HS-27A (cell line): ENCODE measurements around the gene TNFRSF8.

Experiments used
- DNase-seq: peaks from one replicate; pipeline ENCODE4 v3.0.0-alpha.2; 2012; ENCODE audit warnings: low read depth, missing footprints

The TNFRSF8 gene

DNA sequence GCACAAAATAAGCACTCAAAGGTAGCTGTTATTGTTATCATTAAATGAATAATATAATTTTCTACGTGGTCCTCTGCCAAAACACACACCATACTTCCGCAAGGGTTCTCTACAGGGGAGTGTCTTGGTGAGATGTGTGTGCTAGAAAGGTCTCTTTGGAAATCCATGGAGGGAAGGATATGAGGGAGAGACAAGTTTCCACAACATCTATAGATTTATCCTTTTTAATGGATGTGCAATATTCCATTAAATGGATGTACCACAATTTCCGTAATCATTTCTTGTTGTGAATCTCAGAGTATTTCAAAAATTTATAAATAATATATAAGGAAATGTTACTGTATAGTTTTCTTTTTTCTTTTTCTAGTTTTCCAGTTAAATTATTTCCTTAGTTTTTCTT, 2.6 kb upstream of the TNFRSF8 start:
- DNase-seq: no peak

DNA sequence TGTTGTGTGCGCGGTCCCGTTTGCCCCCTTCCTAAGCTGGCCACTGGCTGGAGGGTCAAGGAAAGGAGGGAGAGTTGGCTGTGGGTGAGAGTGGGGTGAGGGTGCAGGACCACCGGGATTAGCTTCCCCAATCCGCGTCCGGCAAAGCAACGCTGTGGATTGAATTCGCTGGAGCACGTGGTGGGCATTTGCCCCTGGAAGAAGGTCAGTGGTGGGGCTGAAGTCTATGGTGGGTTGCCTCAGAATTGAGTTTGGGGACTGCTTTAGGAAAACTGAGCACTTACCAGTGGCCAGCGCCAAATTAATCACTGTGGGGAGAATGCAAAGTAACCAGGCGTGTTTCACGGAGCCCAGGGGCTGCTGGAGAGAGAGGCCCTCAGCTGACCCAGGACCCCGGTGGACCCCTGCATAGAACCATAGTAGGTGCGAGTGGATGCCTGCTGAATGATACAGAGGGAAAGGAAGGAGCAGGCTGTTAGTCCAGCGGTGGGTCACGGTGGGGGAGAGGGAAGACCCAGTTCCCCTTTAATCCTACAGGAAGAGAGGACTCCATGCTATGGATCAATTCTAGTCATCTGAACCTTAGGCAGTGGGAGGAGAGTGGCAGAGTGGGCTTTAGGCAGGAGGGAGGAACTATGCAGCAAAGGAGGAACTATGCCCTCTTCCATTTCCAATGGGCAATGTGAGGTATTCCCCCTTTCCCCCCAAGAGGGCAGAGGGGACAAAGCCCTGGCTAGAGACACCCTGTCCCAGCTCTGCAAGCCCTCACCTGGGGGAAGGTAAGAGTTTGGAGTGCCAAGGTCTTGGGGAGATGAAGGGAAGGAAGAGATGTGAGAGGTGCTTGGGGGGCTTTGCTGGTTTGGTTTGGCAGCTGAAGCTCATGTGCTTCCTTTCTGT, 1.2 kb downstream of the TNFRSF8 start:
- no peak for DNase-seq

DNA sequence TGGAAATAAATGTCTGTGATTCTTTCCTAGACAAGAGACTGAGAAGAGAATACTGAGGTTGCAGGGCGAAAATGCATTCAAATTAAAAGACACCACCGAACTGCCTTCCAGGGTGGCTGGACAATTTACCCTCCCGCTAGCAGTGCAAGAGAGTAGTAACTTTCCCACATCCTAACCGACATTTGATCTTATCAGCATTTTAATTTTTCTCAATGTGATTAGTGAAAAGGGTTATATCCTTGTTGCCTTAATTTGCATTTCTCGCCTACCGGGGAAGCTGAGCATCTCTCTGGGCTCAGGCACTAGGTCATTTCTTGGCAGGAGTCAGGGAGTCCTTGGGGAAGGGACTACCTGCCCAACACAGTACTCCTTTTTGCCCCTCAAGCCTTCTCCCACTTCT, 2.8 kb downstream of the TNFRSF8 start:
- no peak for DNase-seq

DNA sequence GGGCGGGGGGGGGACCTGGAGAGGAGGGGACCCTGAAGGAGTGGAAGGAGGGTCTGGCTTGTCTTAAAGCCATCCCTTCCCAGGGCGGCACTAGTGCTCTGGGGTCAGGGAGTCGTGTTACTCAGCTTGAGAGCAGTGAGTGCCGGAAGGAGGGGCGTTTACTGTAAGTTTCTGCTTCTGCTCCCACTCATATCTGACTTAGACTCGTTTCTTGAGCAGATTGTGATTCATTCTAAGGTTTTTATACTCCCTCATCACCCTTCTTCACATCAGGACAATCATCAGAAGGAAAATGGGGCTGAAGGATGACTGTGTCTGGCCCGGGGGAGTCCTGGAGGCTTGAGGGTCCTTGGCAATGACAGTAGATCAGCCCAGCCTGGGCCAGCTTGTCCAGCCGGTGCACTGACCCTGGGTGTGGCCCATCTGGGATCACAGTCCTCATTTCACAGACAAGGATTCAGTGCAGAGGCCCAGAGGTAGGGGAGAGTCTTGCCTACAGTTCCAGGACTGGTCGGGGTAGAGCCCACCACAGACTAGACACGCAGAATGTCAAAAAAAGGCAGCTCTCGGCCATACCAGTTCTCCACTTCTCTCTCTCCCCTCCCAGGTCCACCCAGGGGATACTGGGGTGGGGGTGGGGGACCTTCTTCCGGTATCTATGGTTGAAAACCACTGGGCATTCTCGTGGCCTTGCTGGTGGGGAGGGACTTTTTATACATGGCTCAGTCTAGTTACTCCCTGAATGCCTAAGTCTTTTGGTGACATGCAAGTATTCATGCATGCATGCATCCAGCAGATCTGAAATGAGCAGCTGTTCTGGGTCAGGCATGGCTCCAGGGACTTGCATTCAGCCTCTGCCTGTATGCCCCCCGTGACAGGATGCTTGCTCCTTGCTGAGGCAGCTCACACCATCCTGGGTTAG, 5.1 kb downstream of the TNFRSF8 start:
- no peak for DNase-seq

DNA sequence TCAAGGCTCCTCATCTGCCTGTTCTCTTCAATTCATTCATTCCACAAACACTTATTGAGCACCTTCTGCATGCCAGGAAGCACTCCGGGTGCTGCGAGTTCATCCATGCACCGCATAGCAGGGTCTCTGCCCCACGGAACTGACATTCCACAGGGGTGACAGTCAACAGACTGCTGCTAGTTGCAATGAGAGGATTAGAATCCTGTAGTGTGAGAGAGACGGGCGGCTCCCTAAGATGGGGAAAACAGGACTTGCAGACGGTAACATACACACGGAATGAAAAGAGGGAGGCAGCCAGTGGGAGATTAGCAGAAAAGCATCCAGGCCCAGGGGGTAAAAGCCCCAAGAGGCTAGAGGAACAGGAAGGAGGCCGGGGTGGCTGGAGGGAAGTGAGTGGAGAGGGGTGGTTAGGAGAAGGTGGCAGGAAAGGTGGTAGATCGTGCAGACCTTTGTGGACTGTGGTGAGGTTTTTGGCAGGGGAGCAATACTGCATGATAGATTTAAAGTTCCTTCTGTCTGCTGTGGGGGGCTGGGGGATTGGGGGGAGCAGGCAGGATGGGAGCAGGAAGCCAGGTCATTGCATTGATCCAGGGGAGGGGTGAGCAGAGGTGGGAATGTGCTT, 6.6 kb downstream of the TNFRSF8 start:
- DNase-seq: no peak

DNA sequence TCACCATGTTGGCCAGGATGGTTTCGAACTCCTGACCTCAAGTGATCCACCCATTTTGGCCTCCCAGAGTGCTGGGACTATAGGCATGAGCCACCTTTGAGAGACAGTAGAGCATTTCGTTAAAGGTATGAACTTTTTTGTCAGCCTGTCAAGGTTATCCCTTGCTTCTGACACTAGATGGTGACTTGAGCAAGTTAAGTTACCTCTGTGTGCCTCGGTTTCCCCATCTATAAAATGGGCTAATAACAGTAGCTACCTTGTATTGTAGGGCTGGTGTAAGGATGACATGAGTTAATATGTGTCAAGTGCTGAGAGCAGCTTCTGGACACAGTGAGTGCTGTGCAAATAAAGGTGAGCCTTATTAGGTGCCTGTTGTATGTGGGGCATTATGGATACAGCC, 8.8 kb downstream of the TNFRSF8 start:
- no peak for DNase-seq

DNA sequence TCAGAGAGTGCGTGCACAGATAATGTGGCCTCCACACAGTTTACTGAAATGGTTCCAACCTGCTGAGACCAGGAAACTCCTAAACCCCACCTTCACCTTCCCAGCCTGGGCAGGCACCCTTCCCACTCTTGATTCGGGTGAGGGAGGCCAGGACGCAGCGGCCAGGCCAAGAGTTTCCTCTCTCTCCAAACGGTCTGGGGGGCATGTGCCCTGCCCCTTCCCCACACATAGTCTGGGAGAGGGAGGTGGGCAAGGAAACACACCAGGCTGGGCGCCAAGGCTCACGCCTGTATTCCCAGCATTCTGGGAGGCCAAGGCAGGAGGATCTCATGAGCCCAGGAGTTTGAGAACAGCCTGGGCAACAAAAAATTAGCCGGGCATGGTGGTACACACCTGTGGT, 9.6 kb downstream of the TNFRSF8 start:
- no peak for DNase-seq

DNA sequence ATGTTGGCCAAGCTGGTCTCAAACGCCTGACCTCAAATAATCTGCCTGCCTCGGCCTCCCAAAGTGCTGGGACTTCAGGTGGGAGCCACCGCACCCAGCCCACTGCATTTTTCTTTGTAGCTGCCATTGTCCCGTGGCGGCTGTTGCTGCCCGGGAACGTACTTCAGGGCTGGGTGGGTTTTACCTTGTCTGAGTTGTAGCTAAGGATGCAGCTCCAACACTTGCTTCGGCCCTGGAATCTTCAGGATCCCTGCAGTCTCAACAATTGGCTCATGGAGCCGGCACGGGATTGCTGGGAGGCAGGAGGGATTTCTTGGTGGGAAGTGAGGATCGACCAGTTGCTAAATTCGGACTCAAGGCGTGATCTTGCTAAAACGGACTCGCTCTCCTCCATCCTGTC, 10.7 kb downstream of the TNFRSF8 start:
- no peak for DNase-seq

DNA sequence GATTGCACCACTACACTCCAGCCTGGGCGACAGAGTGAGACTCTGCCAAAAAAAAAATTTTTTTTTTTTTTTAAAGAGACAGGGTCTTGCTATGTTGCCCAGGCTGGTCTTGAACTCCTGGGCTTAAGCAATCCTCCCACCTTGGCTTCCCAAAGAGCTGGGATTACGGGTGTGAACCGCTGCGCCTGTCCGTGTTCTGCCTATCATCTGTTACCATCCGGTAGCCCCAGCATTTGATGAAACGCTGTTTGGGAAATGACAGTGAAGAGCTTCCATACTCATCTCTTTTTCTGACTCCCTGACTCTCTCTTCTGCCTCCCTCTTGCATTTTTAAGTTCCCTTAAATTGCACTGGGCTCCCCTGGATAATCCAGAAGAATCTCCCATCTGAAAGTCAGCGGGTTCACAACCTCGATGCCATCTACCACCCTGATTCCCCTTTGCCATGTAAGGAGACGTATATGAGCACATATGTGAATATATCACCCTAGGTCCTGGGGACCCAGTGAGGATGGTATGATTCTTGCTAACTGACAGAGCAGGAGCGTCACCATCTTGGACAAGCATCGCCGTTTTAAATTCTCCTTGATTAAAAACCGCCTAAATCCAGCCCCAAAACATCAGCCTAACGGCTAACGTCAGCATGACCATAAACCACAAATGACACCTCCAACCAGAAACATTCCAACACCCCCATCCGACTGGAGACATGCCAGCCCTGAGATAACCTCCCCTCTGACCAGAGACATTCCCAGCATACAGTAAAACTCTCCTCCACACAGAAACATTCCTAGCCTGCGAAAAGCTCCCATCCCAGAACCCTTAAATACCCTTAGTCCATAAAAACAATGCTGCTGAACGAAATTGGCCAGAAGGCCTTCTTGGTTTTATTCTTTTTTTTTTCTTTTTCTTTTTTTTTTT, 12.4 kb downstream of the TNFRSF8 start:
- DNase-seq: peak; percentile 80

DNA sequence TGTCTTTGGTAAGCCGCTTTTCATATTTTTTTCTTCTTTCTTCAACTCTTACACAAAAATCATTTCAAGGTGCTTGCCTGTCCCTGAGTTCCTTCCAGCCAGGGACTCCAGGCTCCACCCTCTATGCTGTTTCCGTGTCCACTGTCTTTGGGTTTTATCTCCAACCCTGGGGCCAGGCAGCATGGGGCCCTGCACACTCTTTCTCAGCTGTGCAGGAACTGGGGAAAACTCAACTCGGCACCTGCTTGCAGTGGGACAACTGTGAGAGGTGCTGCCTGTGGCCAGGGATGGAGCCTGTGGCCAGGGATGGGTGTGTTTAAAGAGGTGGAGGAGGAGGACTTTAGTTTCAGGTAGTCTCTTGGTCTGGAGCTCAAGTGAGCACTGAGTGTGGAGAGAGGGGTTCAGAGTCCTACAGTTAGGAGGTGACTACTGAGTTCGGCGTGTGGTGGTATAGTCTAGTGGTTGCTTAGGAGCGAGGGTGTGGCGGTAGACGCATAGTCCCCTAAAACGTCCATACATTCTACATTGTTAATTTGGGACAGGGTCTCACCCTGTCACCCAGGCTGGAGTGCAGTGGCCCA, 13.4 kb downstream of the TNFRSF8 start:
- DNase-seq: no peak

DNA sequence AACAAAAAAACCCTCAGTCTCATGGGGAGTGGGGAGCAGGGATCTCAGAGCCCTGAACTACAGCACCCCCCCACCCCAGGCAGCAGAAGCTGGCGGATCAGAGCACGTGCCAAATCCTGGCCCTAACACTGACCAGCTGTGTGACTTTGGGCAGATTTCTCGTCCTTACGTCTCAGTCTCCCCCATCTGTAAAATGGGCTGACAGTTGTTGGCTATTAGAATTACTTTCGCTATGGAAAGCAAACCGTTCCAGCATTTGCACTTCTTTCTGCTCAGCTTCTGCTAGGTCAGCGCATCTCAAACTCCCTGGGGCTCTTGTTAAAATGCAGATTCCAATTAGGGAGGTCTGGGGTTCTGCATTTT, 15.5 kb downstream of the TNFRSF8 start:
- DNase-seq: no peak

DNA sequence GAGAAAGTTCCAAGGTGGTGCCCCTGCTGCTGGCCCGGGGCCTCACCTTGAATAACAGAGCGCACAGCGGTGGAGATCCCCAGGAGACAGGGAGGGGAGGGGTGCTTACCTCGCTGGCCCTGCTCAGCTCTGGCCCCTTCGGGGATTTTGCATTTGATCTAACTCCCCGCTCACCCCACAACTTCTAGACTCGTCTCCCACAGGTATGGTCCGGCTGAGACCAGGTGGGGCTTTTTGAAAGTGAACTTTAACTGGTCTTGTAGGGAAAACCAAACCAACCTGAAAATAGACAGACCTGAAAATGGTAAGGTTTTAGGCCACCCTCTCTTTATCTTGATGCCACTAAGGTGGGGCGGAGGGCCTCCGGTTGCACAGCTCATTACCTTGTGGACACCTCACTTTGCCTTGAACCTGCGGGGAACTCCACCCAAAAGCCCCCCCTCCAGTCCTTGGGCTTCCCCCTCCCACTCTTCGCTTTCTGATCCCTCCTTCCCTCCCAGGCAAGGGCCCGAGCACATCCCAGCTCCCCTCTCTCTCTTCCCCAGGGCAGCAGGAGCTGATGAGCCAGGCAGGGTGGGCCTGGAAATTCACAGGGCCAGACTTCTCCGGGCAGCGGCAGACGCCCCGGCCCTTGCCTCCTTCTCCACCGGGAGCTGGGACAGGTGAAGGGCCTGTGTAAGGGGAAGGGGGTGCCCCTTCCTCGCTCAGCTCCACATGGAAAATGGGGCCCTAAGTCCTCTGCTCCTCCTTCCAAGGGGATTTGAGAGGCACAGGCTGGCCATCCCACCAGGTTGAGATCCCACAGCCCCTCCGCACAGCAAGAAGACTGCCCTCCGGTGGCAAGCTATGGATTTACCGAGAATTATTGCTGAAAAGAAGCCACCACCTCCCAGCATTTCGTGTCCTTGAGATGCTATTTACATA, 16.1 kb downstream of the TNFRSF8 start:
- no peak for DNase-seq

DNA sequence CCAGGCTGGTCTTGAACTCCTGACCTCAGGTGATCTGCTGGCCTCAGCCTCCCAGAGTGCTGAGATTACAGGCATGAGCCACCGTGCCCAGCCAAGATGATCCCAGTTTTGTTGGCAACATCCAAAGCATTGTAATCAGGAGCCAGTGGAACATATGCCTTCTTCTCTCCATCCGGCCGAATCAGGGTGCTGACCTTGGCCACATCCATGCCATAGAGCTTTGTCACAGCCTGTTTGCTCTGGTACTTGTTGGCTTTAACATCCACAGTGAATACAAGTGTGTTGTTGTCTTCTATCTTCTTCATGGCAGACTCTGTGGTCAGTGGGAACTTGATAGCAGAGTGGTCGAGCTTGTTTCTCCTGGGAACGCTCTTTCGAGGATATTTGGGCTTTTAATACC, 17.1 kb downstream of the TNFRSF8 start:
- DNase-seq: no peak

DNA sequence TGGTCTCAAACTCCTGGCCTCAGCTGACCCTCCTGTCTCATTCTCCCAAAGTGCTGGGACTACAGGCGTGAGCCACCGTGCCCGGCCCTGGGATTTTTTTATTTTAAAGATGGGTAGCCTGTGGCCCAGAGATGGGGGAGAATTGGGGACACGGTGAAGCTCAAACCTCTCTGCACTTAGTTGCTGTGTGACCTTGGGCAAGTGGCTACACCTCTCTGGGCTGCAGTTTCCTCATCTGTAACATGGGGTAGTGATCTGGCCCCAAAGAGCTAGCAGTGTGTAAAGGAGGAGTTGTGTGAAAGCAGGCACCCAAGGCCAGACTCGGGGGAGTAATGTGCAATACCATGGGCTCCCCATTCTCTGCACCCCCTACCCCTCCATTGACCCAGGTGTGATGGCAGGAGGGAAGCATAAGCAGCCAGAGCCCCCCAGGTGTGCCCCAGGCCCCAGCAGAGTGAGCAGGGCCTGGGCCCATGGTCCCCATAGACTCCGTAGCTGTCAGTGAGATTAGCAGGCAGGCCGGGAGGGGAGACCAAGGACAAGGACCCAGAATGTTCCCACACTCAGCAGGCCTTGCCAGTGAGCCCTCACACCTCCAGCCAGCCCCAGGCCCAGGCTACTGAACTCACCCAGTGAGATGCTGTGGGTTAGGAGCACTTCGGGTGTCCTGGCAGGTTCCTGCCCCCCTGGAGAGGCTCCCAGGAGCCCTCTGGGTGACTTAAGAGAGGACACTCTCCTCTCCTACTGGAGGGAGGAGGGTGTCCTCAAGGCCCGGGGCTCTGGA, 17.9 kb downstream of the TNFRSF8 start:
- no peak for DNase-seq

DNA sequence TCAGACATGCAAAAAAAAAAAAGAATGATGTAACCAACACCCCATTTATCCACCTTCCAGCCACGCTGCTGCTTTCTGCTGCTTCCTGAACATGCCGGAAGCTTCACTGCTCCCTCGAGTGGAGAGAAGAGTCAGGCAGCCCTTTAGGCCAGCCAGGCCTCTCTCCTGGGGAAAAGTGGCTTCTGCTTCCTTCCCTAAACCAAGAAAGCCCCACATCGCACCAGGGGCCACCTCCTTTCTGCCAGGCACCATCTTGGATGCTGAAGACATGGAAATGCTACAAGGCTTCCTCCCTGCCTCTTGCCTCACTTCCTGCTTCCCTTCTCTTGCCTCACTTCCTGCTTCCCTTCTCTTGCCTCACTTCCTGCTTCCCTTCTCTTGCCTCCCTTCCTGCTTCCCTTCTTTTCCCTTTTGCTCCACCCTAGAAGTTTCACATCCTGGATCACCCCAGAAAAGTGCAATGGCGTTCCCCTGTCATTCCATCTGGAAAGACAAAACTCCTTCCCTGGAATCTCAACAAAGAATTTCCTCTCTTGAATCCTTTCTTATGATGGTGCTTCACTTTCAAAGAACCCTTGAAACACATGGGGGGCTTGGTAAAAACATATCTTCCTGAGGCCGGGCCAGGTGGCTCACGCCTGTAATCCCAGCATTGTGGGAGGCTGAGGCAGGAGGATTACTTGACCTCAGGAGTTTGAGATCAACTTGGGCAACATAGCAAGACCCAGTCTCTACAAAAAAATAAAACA, 18.7 kb downstream of the TNFRSF8 start:
- no peak for DNase-seq

DNA sequence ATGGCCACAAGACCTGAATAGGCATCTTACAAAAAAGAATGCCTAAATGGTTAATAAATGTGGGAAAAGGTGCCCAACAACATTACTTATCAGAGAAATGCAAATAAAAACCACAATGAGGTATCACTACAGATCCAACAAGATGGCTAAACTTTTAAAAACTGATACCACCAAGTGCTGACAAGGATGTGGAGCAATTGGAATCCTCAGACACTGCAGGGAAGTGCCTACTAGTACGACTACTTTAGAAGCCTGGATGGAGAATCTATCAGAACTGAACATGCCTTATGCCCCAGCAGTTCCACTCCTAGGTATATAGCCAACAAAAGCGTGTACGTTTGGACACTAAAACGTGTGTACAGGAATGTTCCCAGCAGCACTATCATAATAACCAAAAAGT, 19.9 kb downstream of the TNFRSF8 start:
- DNase-seq: no peak

DNA sequence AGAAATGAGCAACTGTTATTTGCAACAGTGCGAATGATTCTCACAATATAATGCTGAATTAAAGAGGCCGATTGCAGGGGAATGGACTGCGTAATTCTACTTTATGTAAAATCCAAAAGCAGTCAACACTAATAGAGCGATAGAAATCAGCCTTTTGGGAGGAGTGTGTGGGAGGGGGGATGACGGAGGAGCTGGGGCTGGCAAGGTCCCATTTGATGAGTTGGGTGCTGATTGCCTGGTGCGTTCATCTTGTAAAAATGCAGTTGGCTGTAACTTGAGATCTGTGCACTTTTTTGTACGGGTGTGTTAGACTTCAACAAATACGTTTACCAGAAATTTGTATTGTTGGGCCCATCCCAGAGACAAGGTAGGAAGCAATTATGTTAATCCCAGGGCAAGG, 20.7 kb downstream of the TNFRSF8 start:
- peak; percentile 22 for DNase-seq

DNA sequence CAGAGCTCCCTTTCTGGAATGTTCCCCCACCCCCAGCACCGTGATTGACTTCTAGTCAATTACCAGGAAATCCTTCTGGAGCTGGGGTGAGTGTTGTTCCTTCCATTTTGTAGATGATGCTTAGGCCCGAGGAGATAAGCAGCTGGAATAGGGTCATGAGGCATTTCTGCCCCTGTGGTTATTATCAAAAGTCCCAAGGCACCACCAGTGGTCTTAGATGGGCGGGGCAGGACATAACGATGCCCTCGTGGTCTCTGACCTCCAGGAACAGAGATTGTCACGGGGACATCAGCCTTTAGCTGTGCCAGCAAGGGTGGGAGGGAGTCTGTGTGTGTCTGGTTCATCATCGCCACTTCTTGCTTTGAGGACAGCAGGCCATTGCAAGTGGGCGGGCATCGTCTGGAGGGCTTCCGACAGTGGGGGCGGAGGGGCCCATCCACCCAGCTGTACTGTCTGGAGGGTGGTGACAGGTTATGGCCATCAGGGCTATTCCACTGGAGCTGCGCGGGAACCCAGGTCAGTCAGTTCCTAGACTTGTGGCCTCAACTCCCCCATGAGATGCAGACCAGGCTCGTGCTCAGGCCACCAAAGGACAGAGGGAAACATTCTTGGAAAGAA, 22.6 kb downstream of the TNFRSF8 start:
- DNase-seq: no peak
